HepG2 (cell line): ENCODE results near the gene C20orf204. TPM values are rescaled to one million over a fixed set of nuclear protein-coding genes. Genes with fewer than 3 reads are reported as not detected.

Experiments used
- GATAD2A ChIP-seq: IDR thresholded peaks from 2 replicates; pipeline ENCODE4 v1.6.1; 2016
- HNF4G ChIP-seq, 2 experiments: sonication (generic) in 1 of 2; formaldehyde crosslinking in 1 of 2; IDR thresholded peaks; 2 replicates each; pipeline versions ENCODE4 v1.4.0 to v1.6.1; 2011 to 2020; ENCODE audit warnings: borderline replicate concordance in 2 of 2, low read depth in 2 of 2, mild to moderate bottlenecking in 2 of 2, low read length in 1 of 2, missing genetic modification reagents in 1 of 2, moderate library complexity in 1 of 2
- NKX3-1 ChIP-seq: sonication (generic); formaldehyde crosslinking; IDR thresholded peaks from 2 replicates; pipeline ENCODE4 v1.5.0; 2020; ENCODE audit warnings: missing genetic modification reagents
- SIX4 ChIP-seq: sonication (generic); formaldehyde crosslinking; IDR thresholded peaks from 2 replicates; pipeline ENCODE4 v1.4.0; 2020; ENCODE audit warnings: missing genetic modification reagents
- ZFP37 ChIP-seq: sonication (generic); formaldehyde crosslinking; IDR thresholded peaks from 2 replicates; pipeline ENCODE4 v1.4.0; 2020; ENCODE audit warnings: missing genetic modification reagents, borderline replicate concordance
- ZNF136 ChIP-seq: sonication (generic); formaldehyde crosslinking; IDR thresholded peaks from 2 replicates; pipeline ENCODE4 v1.8.1; 2022; ENCODE audit warnings: low read depth, mild to moderate bottlenecking, moderate library complexity, missing genetic modification reagents
- ZNF143 ChIP-seq: sonication (generic); formaldehyde crosslinking; IDR thresholded peaks from 2 replicates; pipeline ENCODE4 v1.4.0; 2020; ENCODE audit warnings: missing genetic modification reagents
- ZNF33B ChIP-seq: sonication (generic); formaldehyde crosslinking; IDR thresholded peaks from 2 replicates; pipeline ENCODE4 v1.5.1; 2020; ENCODE audit warnings: mild to moderate bottlenecking, missing genetic modification reagents
- ZNF430 ChIP-seq: sonication (generic); formaldehyde crosslinking; IDR thresholded peaks from 2 replicates; pipeline ENCODE4 v1.9.0; 2021; ENCODE audit warnings: mild to moderate bottlenecking, missing genetic modification reagents
- ZNF605 ChIP-seq: sonication (generic); formaldehyde crosslinking; IDR thresholded peaks from 2 replicates; pipeline ENCODE4 v1.8.0; 2022; ENCODE audit warnings: mild to moderate bottlenecking, missing genetic modification reagents
- ZNF652 ChIP-seq: IDR thresholded peaks from 2 replicates; pipeline ENCODE4 v1.6.1; 2016; ENCODE audit warnings: low read depth, borderline replicate concordance
- ZNF710 ChIP-seq: sonication (generic); formaldehyde crosslinking; IDR thresholded peaks from 2 replicates; pipeline ENCODE4 v1.5.0; 2020; ENCODE audit warnings: mild to moderate bottlenecking, missing genetic modification reagents, borderline replicate concordance
- ZNF747 ChIP-seq: sonication (generic); formaldehyde crosslinking; IDR thresholded peaks from 2 replicates; pipeline ENCODE4 v1.8.1; 2023; ENCODE audit warnings: missing genetic modification reagents, mild to moderate bottlenecking, borderline replicate concordance
- ZNF761 ChIP-seq: sonication (generic); formaldehyde crosslinking; conservative IDR thresholded peaks from 2 replicates; pipeline ENCODE4 v1.4.0; 2020; ENCODE audit warnings: mild to moderate bottlenecking, missing genetic modification reagents
- ZNF781 ChIP-seq: sonication (generic); formaldehyde crosslinking; IDR thresholded peaks from 2 replicates; pipeline ENCODE4 v1.5.1; 2020; ENCODE audit warnings: borderline replicate concordance, mild to moderate bottlenecking, missing genetic modification reagents; ENCODE audit errors: not compliant biosample characterization
- ZNF83 ChIP-seq: sonication (generic); formaldehyde crosslinking; IDR thresholded peaks from 2 replicates; pipeline ENCODE4 v1.4.0; 2020; ENCODE audit warnings: missing genetic modification reagents, mild to moderate bottlenecking, borderline replicate concordance
- polyA plus RNA-seq, 8 experiments: library from polyadenylated mRNA; depleted of rRNA in 3 of 8; stranded (reverse) in 7 of 8; unstranded in 1 of 8; fragments of >200 nt; fragmentation: Illumina TruSeq in 4 of 8; extraction: Trizol in 4 of 8; gene quantifications; 2 replicates each; pipeline versions ENCODE4 v1.2.1 to v1.2.3, GENCODE V29; 2011 to 2016; ENCODE audit warnings: low read depth in 4 of 8, missing spikeins in 1 of 8, mixed read lengths in 1 of 8; ENCODE audit not compliant: insufficient read depth in 1 of 8
- total RNA-seq, 5 experiments: library from RNA; depleted of rRNA; stranded (reverse); fragments of >200 nt; fragmentation: Illumina TruSeq; extraction: Trizol; gene quantifications; 2 replicates each; pipeline ENCODE4 v1.2.3, GENCODE V29; 2016; ENCODE audit warnings: low read depth in 1 of 5
- TF ChIP-seq, protein P1 (sequence below): sonication (generic); formaldehyde crosslinking; IDR thresholded peaks from 2 replicates; pipeline ENCODE4 v1.9.0; 2021; ENCODE audit warnings: missing genetic modification reagents, borderline replicate concordance
- TF ChIP-seq, protein P2 (sequence below): sonication (generic); formaldehyde crosslinking; IDR thresholded peaks from 2 replicates; pipeline ENCODE4 v1.9.0; 2021; ENCODE audit warnings: missing genetic modification reagents, borderline replicate concordance
- TF ChIP-seq, protein P3 (sequence below): sonication (generic); IDR thresholded peaks from 2 replicates; pipeline ENCODE4 v1.6.1; 2016; ENCODE audit warnings: low read depth, borderline replicate concordance

C20orf204 gene
- total and polyA plus RNA-seq, 2 of the 13 experiments (the other 11 are each of a cell fraction or from before 2014, with no cell fraction given), result 22.1 to 80.0 TPM

- peak; percentile 80; the same call in 1 of the 2 replicates for TF ChIP-seq ZNF747 (CRISPR knock-in tag)
- TF ChIP-seq, protein P1, sequence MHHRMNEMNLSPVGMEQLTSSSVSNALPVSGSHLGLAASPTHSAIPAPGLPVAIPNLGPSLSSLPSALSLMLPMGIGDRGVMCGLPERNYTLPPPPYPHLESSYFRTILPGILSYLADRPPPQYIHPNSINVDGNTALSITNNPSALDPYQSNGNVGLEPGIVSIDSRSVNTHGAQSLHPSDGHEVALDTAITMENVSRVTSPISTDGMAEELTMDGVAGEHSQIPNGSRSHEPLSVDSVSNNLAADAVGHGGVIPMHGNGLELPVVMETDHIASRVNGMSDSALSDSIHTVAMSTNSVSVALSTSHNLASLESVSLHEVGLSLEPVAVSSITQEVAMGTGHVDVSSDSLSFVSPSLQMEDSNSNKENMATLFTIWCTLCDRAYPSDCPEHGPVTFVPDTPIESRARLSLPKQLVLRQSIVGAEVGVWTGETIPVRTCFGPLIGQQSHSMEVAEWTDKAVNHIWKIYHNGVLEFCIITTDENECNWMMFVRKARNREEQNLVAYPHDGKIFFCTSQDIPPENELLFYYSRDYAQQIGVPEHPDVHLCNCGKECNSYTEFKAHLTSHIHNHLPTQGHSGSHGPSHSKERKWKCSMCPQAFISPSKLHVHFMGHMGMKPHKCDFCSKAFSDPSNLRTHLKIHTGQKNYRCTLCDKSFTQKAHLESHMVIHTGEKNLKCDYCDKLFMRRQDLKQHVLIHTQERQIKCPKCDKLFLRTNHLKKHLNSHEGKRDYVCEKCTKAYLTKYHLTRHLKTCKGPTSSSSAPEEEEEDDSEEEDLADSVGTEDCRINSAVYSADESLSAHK (CRISPR knock-in tag), result no peak; the same call in 1 of the 2 replicates
- TF ChIP-seq GATAD2A (CRISPR knock-in tag), result peak; percentile 83
- TF ChIP-seq ZFP37 (CRISPR knock-in tag), result peak; percentile 94
- TF ChIP-seq, protein P2, sequence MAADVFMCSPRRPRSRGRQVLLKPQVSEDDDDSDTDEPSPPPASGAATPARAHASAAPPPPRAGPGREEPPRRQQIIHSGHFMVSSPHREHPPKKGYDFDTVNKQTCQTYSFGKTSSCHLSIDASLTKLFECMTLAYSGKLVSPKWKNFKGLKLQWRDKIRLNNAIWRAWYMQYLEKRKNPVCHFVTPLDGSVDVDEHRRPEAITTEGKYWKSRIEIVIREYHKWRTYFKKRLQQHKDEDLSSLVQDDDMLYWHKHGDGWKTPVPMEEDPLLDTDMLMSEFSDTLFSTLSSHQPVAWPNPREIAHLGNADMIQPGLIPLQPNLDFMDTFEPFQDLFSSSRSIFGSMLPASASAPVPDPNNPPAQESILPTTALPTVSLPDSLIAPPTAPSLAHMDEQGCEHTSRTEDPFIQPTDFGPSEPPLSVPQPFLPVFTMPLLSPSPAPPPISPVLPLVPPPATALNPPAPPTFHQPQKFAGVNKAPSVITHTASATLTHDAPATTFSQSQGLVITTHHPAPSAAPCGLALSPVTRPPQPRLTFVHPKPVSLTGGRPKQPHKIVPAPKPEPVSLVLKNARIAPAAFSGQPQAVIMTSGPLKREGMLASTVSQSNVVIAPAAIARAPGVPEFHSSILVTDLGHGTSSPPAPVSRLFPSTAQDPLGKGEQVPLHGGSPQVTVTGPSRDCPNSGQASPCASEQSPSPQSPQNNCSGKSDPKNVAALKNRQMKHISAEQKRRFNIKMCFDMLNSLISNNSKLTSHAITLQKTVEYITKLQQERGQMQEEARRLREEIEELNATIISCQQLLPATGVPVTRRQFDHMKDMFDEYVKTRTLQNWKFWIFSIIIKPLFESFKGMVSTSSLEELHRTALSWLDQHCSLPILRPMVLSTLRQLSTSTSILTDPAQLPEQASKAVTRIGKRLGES (CRISPR knock-in tag), result no peak
- TF ChIP-seq ZNF143 (CRISPR knock-in tag), result peak; percentile 70; the same call in 1 of the 2 replicates
- TF ChIP-seq ZNF781 (CRISPR knock-in tag), result no peak
- TF ChIP-seq HNF4G (IDR thresholded peaks at IDR 0.05; ENCODE audit: borderline replicate concordance, low read depth, low read length), result no peak
- TF ChIP-seq HNF4G (CRISPR knock-in tag; IDR thresholded peaks at IDR 0.05; ENCODE audit: borderline replicate concordance, low read depth), result peak; percentile 29; the same call in 1 of the 2 replicates
- no peak; the same call in 1 of the 2 replicates for TF ChIP-seq SIX4
- TF ChIP-seq ZNF761 (CRISPR knock-in tag), result no peak; the same call in 1 of the 2 replicates
- no peak for TF ChIP-seq ZNF136 (CRISPR knock-in tag)
- TF ChIP-seq, protein P3, sequence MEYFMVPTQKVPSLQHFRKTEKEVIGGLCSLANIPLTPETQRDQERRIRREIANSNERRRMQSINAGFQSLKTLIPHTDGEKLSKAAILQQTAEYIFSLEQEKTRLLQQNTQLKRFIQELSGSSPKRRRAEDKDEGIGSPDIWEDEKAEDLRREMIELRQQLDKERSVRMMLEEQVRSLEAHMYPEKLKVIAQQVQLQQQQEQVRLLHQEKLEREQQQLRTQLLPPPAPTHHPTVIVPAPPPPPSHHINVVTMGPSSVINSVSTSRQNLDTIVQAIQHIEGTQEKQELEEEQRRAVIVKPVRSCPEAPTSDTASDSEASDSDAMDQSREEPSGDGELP, result no peak
- peak; percentile 54; the same call in 1 of the 2 replicates for TF ChIP-seq ZNF605 (CRISPR knock-in tag)
- 0 out of 2 replicates have a peak, but pooled peaks have one; percentile 32 for TF ChIP-seq ZNF83 (CRISPR knock-in tag)
- no peak for TF ChIP-seq ZNF430 (CRISPR knock-in tag)
- peak; percentile 77 for TF ChIP-seq NKX3-1 (CRISPR knock-in tag)
- no peak for TF ChIP-seq ZNF33B (CRISPR knock-in tag)
- TF ChIP-seq ZNF710 (CRISPR knock-in tag), result no peak
- TF ChIP-seq ZNF652, result no peak; the same call in 1 of the 2 replicates
Observed at GRCh38 chr20:64050261-64051032, 14.5 kb downstream of the C20orf204 start (continued).
